Lower leg skin (tissue), 4 donors: Measurements from ENCODE around the gene RAD18. TPM values are rescaled to one million over a fixed set of nuclear protein-coding genes. Genes with fewer than 3 reads are reported as not detected.

ENCODE experiments used
- DNase-seq, 2 donors: peaks; one replicate each; pipeline ENCODE4 v3.0.0-alpha.2; 2019; ENCODE audit warnings: low spot score in 2 of 2
- H3K4me3 ChIP-seq: fragments of 200-600 bp; sonication (generic); 2 replicates; pipeline ENCODE4 v1.5.1; 2017; ENCODE audit warnings: mild to moderate bottlenecking, low read depth; ENCODE audit not compliant: poor library complexity, severe bottlenecking
- POLR2A ChIP-seq, 2 donors: fragments of 450-650 bp; IDR thresholded peaks; one replicate each; pipeline ENCODE4 v1.6.1; 2016 to 2017; ENCODE audit warnings: antibody characterized with exemption in 2 of 2, mild to moderate bottlenecking in 1 of 2, moderate library complexity in 1 of 2
- WGBS, 2 donors: methylation state at CpG; one replicate each; pipeline ENCODE4 v1.1.5; 2018; 5-methylcytosine and 5-hydroxymethylcytosine counted together
- intact Hi-C: fragments of 100-400 bp; cut with DNase I; formaldehyde crosslinking; loops from one replicate; pipeline ENCODE4 v1.15.0; 2023; ENCODE audit warnings: low total_unique reads
- total RNA-seq, 4 donors: library from RNA; depleted of rRNA; stranded (reverse); fragments of >200 nt; gene quantifications; one replicate each; pipeline ENCODE4 v1.1.0, GENCODE V29; 2016
- TF ChIP-seq, protein P1 (sequence below), 3 donors: fragments of 450-650 bp; IDR thresholded peaks; one replicate each; pipeline ENCODE4 v1.5.1; 2016; ENCODE audit warnings: antibody characterized with exemption in 3 of 3, mild to moderate bottlenecking in 3 of 3, moderate library complexity in 2 of 3

The RAD18 gene
- total RNA-seq, 4 donors from 2014 or later, result 6.5 to 14.7 (median 9.2) TPM

DNA sequence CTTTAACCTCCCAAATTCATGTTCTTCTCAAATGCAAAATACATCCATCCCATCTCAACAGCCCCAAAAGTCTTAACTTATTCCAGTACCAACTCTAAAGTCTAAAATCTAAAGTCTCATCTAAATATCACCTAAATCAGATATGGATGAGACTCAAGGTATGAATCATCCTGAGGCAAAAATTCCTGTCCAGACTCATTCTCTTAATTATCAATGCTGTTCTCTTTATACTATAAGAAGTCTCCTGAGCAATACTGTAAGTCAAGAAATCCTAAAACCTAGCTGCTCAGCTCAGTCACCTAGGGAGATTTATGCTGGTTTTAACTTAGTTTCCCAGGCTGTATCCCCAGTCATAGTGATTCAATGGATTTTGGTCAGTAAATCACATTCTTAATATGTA is 11.1 kb downstream of the RAD18 start:
- DNase-seq, result no peak
- intact Hi-C loops, result no loop called here
- TF ChIP-seq, protein P1, sequence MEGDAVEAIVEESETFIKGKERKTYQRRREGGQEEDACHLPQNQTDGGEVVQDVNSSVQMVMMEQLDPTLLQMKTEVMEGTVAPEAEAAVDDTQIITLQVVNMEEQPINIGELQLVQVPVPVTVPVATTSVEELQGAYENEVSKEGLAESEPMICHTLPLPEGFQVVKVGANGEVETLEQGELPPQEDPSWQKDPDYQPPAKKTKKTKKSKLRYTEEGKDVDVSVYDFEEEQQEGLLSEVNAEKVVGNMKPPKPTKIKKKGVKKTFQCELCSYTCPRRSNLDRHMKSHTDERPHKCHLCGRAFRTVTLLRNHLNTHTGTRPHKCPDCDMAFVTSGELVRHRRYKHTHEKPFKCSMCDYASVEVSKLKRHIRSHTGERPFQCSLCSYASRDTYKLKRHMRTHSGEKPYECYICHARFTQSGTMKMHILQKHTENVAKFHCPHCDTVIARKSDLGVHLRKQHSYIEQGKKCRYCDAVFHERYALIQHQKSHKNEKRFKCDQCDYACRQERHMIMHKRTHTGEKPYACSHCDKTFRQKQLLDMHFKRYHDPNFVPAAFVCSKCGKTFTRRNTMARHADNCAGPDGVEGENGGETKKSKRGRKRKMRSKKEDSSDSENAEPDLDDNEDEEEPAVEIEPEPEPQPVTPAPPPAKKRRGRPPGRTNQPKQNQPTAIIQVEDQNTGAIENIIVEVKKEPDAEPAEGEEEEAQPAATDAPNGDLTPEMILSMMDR (IDR thresholded peaks at IDR 0.05), result no peak
- TF ChIP-seq POLR2A (IDR thresholded peaks at IDR 0.05), result no peak
- H3K4me3 ChIP-seq, result no peak overlapping the region

DNA sequence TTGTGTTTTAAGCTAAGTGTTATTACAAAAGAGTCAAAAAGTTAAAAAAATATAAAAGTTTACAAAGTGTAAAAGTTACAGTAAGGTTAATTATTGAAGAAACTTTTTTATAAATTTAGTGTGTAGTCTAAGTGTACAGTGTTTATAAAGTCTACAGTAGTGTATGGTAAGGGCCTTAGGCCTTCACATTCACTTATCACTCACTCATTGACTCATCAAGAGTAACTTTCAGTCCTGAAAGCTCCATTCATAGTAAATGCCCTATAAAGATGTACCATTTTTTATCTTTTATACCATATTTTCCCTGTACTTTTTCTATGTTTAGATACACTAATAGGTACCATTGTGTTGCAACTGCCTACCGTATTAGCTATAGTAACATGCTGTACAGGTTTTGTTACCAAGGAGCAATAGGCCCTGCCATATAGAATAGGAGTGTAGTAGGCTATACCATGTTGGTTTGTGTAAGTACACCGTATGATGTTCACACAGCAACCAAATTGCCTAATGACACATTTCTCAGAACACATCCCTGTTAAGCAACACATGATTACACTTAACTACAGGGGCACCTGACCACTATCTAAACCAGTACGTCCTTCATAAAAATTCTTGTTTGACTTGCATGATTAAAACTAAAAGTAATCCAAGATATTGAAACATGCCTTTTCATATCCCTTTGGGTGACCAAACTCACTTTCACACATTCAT is 17.2 kb downstream of the RAD18 start:
- no peak for TF ChIP-seq POLR2A (IDR thresholded peaks at IDR 0.05)
- TF ChIP-seq, protein P1 (IDR thresholded peaks at IDR 0.05), result no peak
- DNase-seq, result no peak
- 60 to 79% methylated on average over 3 of the region's 3 CpGs for WGBS, 2 donors
- intact Hi-C loops, result no loop called here
- H3K4me3 ChIP-seq, result no peak overlapping the region

DNA sequence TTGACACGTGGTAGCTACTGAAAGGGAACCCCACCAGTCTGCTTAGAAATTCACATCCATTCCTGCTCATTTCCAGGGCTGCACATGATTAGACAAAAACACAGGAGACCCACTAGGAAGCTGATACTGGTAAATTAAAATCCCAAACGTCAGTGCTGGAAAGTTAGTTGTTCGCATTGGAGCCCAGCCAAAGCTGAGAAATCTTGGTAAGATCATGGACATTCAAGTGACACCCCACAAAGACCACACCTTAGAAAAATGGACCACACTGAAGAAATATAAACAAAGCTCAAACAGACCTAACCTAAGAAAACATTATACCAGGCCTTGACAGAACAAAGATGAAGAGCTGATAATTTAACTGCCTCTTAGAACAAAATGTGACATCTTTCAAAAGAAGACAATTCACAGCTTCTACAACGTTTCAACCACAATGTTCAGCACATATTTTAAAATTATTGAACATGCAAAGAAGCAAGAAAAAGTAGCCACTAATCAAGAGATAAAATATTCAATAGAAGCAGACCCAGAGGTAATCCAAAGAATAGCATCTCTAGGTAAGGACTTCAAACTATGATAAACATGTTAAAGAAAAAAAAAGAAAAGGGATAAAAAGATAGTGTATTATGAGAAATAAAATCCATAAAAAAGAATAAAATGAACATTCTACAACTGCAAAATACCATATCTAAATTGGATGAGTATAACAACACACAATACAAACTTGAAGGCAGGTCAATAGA is 20.4 kb downstream of the RAD18 start:
- no peak overlapping the region for H3K4me3 ChIP-seq
- DNase-seq, result no peak
- TF ChIP-seq POLR2A (IDR thresholded peaks at IDR 0.05), result no peak
- TF ChIP-seq, protein P1 (IDR thresholded peaks at IDR 0.05), result no peak
- intact Hi-C loops, result no loop called here
- 89% methylated on average over 4 of the region's 4 CpGs for WGBS, 2 donors

DNA sequence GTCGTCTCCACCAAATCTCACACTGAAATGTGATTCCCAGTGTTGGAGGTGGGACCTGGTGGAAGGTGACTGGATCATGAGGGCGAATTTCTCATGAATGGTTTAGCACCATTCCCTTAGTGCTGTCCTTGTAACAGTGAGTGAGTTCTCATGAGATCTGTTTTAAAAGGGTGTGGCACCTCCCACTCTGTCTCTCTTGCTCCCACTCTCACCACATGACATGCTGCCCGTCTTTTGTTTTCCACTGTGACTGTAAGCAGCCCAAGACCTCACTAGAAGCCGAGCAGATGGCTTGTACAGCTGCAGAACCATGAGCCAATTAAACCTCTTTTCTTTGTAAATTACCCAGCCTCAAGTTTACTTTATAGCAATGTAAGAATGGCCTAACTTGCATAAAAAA is 21.2 kb downstream of the RAD18 start:
- no peak for TF ChIP-seq POLR2A (IDR thresholded peaks at IDR 0.05)
- TF ChIP-seq, protein P1 (IDR thresholded peaks at IDR 0.05), result no peak
- WGBS, 2 donors, result 91 to 94% methylated on average over 4 of the region's 4 CpGs
- intact Hi-C loops, result no loop called here

DNA sequence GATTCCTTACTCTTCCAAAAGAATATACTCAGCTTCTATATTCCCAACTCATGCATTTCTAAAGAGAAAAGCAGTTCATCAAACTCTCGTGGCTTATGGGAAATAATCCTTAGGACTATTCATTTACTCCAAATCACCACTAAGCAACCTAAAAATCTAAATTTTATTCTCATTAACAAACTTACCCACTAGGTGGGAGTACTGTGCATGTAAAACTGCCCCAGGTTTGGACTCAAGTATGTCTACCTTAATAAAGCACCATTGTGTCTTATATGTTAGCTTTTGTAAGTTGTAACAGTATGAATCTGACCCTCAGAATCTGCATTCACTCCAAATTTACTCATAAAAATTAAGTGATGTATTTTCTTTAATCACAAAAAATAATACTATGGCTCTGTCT is 25.3 kb downstream of the RAD18 start:
- intact Hi-C loops, result no loop called here
- WGBS, 2 donors, result 63 to 69% methylated on average over 1 of the region's 1 CpG
- no peak for TF ChIP-seq POLR2A (IDR thresholded peaks at IDR 0.05)
- TF ChIP-seq, protein P1 (IDR thresholded peaks at IDR 0.05), result no peak
- no peak for DNase-seq
- H3K4me3 ChIP-seq, result no peak overlapping the region

More for the DNA sequence above, 21.2 kb downstream of the RAD18 start:
- DNase-seq, result no peak
- H3K4me3 ChIP-seq, result no peak overlapping the region
